Ishikawa (cell line): ENCODE results near the gene NTNG2.

Experiments used
- EGR1 ChIP-seq: IDR thresholded peaks from 2 replicates; pipeline ENCODE4 v1.6.1; 2012
- EP300 ChIP-seq: IDR thresholded peaks from 2 replicates; pipeline ENCODE4 v1.6.1; 2012; ENCODE audit warnings: borderline replicate concordance
- RAD21 ChIP-seq: IDR thresholded peaks from 2 replicates; pipeline ENCODE4 v1.6.1; 2012; ENCODE audit warnings: low read depth
- TAF1 ChIP-seq: IDR thresholded peaks from 2 replicates; pipeline ENCODE4 v1.6.1; 2012; ENCODE audit warnings: low read depth, mild to moderate bottlenecking
- TEAD4 ChIP-seq: IDR thresholded peaks from 2 replicates; pipeline ENCODE4 v1.6.1; 2012
- YY1 ChIP-seq: IDR thresholded peaks from 2 replicates; pipeline ENCODE4 v1.6.1; 2012; ENCODE audit warnings: low read depth
- TF ChIP-seq, protein P1 (sequence below): IDR thresholded peaks from 2 replicates; pipeline ENCODE4 v1.6.1; 2012

DNA sequence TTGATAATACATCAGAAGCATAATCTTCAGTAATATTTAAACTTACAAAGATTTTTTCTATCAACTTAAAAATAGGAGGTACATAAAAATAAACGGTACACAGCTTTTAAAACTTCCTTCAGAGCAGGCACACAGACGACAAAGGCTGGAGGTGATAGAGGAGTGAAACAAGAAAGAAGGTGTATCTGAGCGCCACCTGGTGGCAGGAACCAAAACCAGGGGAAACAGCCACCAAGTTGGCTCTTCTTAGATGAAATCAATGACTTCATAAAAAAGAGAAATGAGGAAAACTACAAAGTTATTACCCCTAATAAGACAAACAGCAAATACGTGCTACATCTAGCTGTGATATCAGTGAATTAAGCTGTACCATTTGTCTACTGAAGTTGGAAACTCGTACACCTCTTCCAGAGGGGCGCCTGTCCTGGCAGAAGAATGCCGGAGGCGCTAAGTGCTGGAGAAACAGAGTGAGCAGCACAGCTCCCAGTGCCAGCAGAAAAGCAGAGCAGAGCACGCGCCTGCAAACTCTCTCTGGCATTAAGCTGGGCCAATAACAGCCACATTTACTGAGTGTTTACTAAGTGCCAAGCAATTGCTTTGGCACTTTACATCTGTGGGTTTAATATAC, 107.0 kb downstream of the NTNG2 start:
- TF ChIP-seq TAF1: no peak
- TF ChIP-seq, protein P1, sequence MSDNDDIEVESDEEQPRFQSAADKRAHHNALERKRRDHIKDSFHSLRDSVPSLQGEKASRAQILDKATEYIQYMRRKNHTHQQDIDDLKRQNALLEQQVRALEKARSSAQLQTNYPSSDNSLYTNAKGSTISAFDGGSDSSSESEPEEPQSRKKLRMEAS: no peak
- peak; percentile 42 for TF ChIP-seq RAD21
- no peak for TF ChIP-seq EP300
- no peak for TF ChIP-seq EGR1
- no peak for TF ChIP-seq YY1
- TF ChIP-seq TEAD4: no peak
